Activated naive CD8-positive, alpha-beta T cell treated with anti-CD3 and anti-CD28 coated beads, Interleukin-2, amount 50 U/mL, for 24 hours (primary cell): ENCODE data around the gene KIAA1586.
A peak's percentile ranks its signal among the peaks of the same experiment; 100 is the strongest.
"Not testable (repeated sequence)": the region's sequence is repeated elsewhere in the genome, so short reads cannot be mapped to it uniquely, and the experiment has no call there.

ENCODE experiments used
- ATAC-seq: fragments of 150-1000 bp; cut with Tn5 transposase; one replicate; pipeline ENCODE4 v1.10.0; 2021
- DNase-seq: peaks from one replicate; pipeline ENCODE4 v3.0.0; 2021
- H3K27ac Mint-ChIP-seq: one replicate; pipeline ENCODE4 v1.8.0; 2021; ENCODE audit warnings: mild to moderate bottlenecking, mixed read lengths
- H3K27me3 Mint-ChIP-seq: one replicate; pipeline ENCODE4 v1.8.0; 2021; ENCODE audit warnings: mixed read lengths
- H3K36me3 Mint-ChIP-seq: one replicate; pipeline ENCODE4 v1.8.0; 2021; ENCODE audit warnings: low read depth, mixed read lengths
- H3K4me1 Mint-ChIP-seq: one replicate; pipeline ENCODE4 v1.8.0; 2021; ENCODE audit warnings: mixed read lengths
- H3K4me3 Mint-ChIP-seq: one replicate; pipeline ENCODE4 v1.8.0; 2021; ENCODE audit warnings: mild to moderate bottlenecking, moderate library complexity, mixed read lengths
- H3K9me3 Mint-ChIP-seq: one replicate; pipeline ENCODE4 v1.8.0; 2021; ENCODE audit warnings: mixed read lengths

Gene KIAA1586

GRCh38 chr6:57072108-57072507 is 25.6 kb downstream of the KIAA1586 start:
- DNase-seq (no peak), ATAC-seq (no peak)
- no peaks in the 10 kb centered on the region for H3K4me1 Mint-ChIP-seq
- no peaks in the 10 kb centered on the region for H3K27me3 Mint-ChIP-seq
- no peaks in the 10 kb centered on the region for H3K9me3 Mint-ChIP-seq
- H3K36me3 Mint-ChIP-seq = peaks cover 5% of the 10 kb centered on the region
- H3K4me3 Mint-ChIP-seq = no peak overlapping the region
- no peak overlapping the region for H3K27ac Mint-ChIP-seq

GRCh38 chr6:57074383-57074782 is 27.9 kb downstream of the KIAA1586 start:
- H3K4me1 Mint-ChIP-seq = no peaks in the 10 kb centered on the region
- DNase-seq = no peak
- H3K4me3 Mint-ChIP-seq = no peak overlapping the region
- no peak for ATAC-seq
- H3K27me3 Mint-ChIP-seq = no peaks in the 10 kb centered on the region
- no peak overlapping the region for H3K27ac Mint-ChIP-seq
- peaks cover 3% of the 10 kb centered on the region for H3K36me3 Mint-ChIP-seq
- H3K9me3 Mint-ChIP-seq = no peaks in the 10 kb centered on the region

GRCh38 chr6:57075092-57075491 is 28.6 kb downstream of the KIAA1586 start:
- ATAC-seq (no peak), DNase-seq (no peak)
- H3K4me1 Mint-ChIP-seq = no peaks in the 10 kb centered on the region
- H3K4me3 Mint-ChIP-seq = no peak overlapping the region
- H3K27ac Mint-ChIP-seq = no peak overlapping the region
- H3K9me3 Mint-ChIP-seq = no peaks in the 10 kb centered on the region
- H3K27me3 Mint-ChIP-seq = no peaks in the 10 kb centered on the region
- peaks cover 5% of the 10 kb centered on the region for H3K36me3 Mint-ChIP-seq

GRCh38 chr6:57078531-57079207 is 32.2 kb downstream of the KIAA1586 start:
- Mint-ChIP-seq H3K9me3 (no peaks in the 10 kb centered on the region), H3K27me3 (no peaks in the 10 kb centered on the region), H3K27ac (no peak overlapping the region), H3K4me3 (no peak overlapping the region), H3K4me1 (no peaks in the 10 kb centered on the region), H3K36me3 (peaks cover 14% of the 10 kb centered on the region)
- ATAC-seq (no peak), DNase-seq (no peak)

- no peaks in the 10 kb centered on the region for H3K9me3 Mint-ChIP-seq
- peaks cover 6% of the 10 kb centered on the region for H3K4me1 Mint-ChIP-seq
- H3K36me3 Mint-ChIP-seq = peaks cover 6% of the 10 kb centered on the region
- H3K27me3 Mint-ChIP-seq = no peaks in the 10 kb centered on the region
- ATAC-seq (no peak), DNase-seq (no peak)
- H3K4me3 Mint-ChIP-seq = no peak overlapping the region
- no peak overlapping the region for H3K27ac Mint-ChIP-seq
Measured at GRCh38 chr6:57085471-57085870, 39.0 kb downstream of the KIAA1586 start.

GRCh38 chr6:57086843-57087242 is 40.4 kb downstream of the KIAA1586 start:
- H3K36me3 Mint-ChIP-seq = peaks cover 5% of the 10 kb centered on the region
- DNase-seq (no peak), ATAC-seq (no peak)
- H3K27ac Mint-ChIP-seq = no peak overlapping the region
- H3K27me3 Mint-ChIP-seq = no peaks in the 10 kb centered on the region
- H3K4me3 Mint-ChIP-seq = no peak overlapping the region
- H3K4me1 Mint-ChIP-seq = peaks cover 12% of the 10 kb centered on the region
- no peaks in the 10 kb centered on the region for H3K9me3 Mint-ChIP-seq

GRCh38 chr6:57087916-57088315 is 41.4 kb downstream of the KIAA1586 start:
- Mint-ChIP-seq H3K9me3 (no peaks in the 10 kb centered on the region), H3K27me3 (no peaks in the 10 kb centered on the region), H3K4me3 (no peak overlapping the region), H3K4me1 (peaks cover 23% of the 10 kb centered on the region), H3K36me3 (peaks cover 11% of the 10 kb centered on the region), H3K27ac (no peak overlapping the region)
- ATAC-seq = no peak
- no peak for DNase-seq

GRCh38 chr6:57089265-57089664 is 42.8 kb downstream of the KIAA1586 start:
- H3K27me3 Mint-ChIP-seq = no peaks in the 10 kb centered on the region
- H3K36me3 Mint-ChIP-seq = peaks cover 16% of the 10 kb centered on the region
- no peaks in the 10 kb centered on the region for H3K9me3 Mint-ChIP-seq
- ATAC-seq = no peak
- peak overlapping the region; percentile 84 for H3K4me3 Mint-ChIP-seq
- H3K4me1 Mint-ChIP-seq = peaks cover 32% of the 10 kb centered on the region
- DNase-seq = no peak
- H3K27ac Mint-ChIP-seq = peak overlapping the region; percentile 89

GRCh38 chr6:57089687-57090457 is 43.4 kb downstream of the KIAA1586 start, which contains the start of gene ZNF451:
ZNF451 (plus strand) TSS chr6:57090188; CDS start chr6:57090254, 66 bp downstream.
- Mint-ChIP-seq H3K36me3 (peaks cover 18% of the 10 kb centered on the region), H3K4me1 (peaks cover 33% of the 10 kb centered on the region), H3K4me3 (peak within 1 kb of the TSS; percentile 84), H3K27ac (peak within 1 kb of the TSS; percentile 89), H3K9me3 (no peaks in the 10 kb centered on the region), H3K27me3 (no peaks in the 10 kb centered on the region)
- peak; percentile 97 for DNase-seq
- ATAC-seq = peak; percentile 96

- Mint-ChIP-seq H3K4me1 (peaks cover 36% of the 10 kb centered on the region), H3K36me3 (peaks cover 20% of the 10 kb centered on the region)
- not testable (repeated sequence) for H3K27ac Mint-ChIP-seq, ATAC-seq, H3K9me3 Mint-ChIP-seq, H3K27me3 Mint-ChIP-seq, DNase-seq, H3K4me3 Mint-ChIP-seq
Measured at GRCh38 chr6:57090458-57091067, 44.1 kb downstream of the KIAA1586 start.

- peak overlapping the region; percentile 73 for H3K4me3 Mint-ChIP-seq
- ATAC-seq, DNase-seq, H3K27me3 Mint-ChIP-seq, H3K9me3 Mint-ChIP-seq: not testable (repeated sequence)
- peaks cover 20% of the 10 kb centered on the region for H3K36me3 Mint-ChIP-seq
- H3K4me1 Mint-ChIP-seq = peaks cover 36% of the 10 kb centered on the region
- peak overlapping the region; percentile 55 for H3K27ac Mint-ChIP-seq
Measured at GRCh38 chr6:57091375-57091774, 44.9 kb downstream of the KIAA1586 start.

- Mint-ChIP-seq H3K27ac (no peak overlapping the region), H3K36me3 (peaks cover 43% of the 10 kb centered on the region), H3K9me3 (no peaks in the 10 kb centered on the region), H3K4me3 (no peak overlapping the region), H3K27me3 (no peaks in the 10 kb centered on the region), H3K4me1 (peaks cover 40% of the 10 kb centered on the region)
- no peak for ATAC-seq
- no peak for DNase-seq
Measured at GRCh38 chr6:57094689-57095088, 48.2 kb downstream of the KIAA1586 start.

- H3K36me3 Mint-ChIP-seq = peaks cover 63% of the 10 kb centered on the region
- H3K27me3 Mint-ChIP-seq = no peaks in the 10 kb centered on the region
- H3K4me1 Mint-ChIP-seq = peaks cover 25% of the 10 kb centered on the region
- H3K27ac Mint-ChIP-seq = no peak overlapping the region
- no peaks in the 10 kb centered on the region for H3K9me3 Mint-ChIP-seq
- ATAC-seq = no peak
- no peak for DNase-seq
- no peak overlapping the region for H3K4me3 Mint-ChIP-seq
Measured at GRCh38 chr6:57097596-57097995, 51.1 kb downstream of the KIAA1586 start.

GRCh38 chr6:57102976-57103375 is 56.5 kb downstream of the KIAA1586 start:
- Mint-ChIP-seq H3K4me3 (no peak overlapping the region), H3K4me1 (peaks cover 21% of the 10 kb centered on the region), H3K9me3 (no peaks in the 10 kb centered on the region), H3K36me3 (peaks cover 73% of the 10 kb centered on the region), H3K27me3 (no peaks in the 10 kb centered on the region), H3K27ac (no peak overlapping the region)
- no peak for ATAC-seq
- no peak for DNase-seq

GRCh38 chr6:57104336-57104735 is 57.8 kb downstream of the KIAA1586 start:
- H3K27ac Mint-ChIP-seq = no peak overlapping the region
- peaks cover 69% of the 10 kb centered on the region for H3K36me3 Mint-ChIP-seq
- no peaks in the 10 kb centered on the region for H3K27me3 Mint-ChIP-seq
- DNase-seq = no peak
- H3K9me3 Mint-ChIP-seq = no peaks in the 10 kb centered on the region
- ATAC-seq = no peak
- no peak overlapping the region for H3K4me3 Mint-ChIP-seq
- peaks cover 29% of the 10 kb centered on the region for H3K4me1 Mint-ChIP-seq
